ENCODE data around the gene TXLNB. TPM values are rescaled to one million over a fixed set of nuclear protein-coding genes. Genes with fewer than 3 reads are reported as not detected.

TXLNB gene
- total and polyA plus RNA-seq, 2 donors (not counting 1 experiment from before 2014, with no cell fraction given), result 3.4 to 3.6 TPM

GRCh38 chr6:139204978-139205377, 86.8 kb downstream of the TXLNB start:
- H3K4me3 Mint-ChIP-seq, result no peak overlapping the region
- no peaks in the 10 kb centered on the region for H3K79me2 ChIP-seq (ENCODE audit: control insufficient read depth, insufficient read depth, low read length)
- H3K9ac ChIP-seq (ENCODE audit: low read length), result no peak overlapping the region
- CTCF ChIA-PET, result interaction anchor here (0.8 to 1.6 kb wide), 3 partner anchors 14 to 165 kb away, joined by 3 to 7 read pairs (median 6); no protein-coding TSS in a partner anchor
- no peak for TF ChIP-seq EZH2 (IDR thresholded peaks at IDR 0.05; ENCODE audit: borderline replicate concordance, insufficient read depth, low read depth, low read length, poor library complexity, severe bottlenecking)
- TF ChIP-seq CTCF (IDR thresholded peaks at IDR 0.05), result no peak
- H3K27me3 Mint-ChIP-seq, result no peaks in the 10 kb centered on the region
- no peaks in the 10 kb centered on the region for H3K4me1 ChIP-seq (ENCODE audit: control insufficient read depth in 2 of 2, insufficient read depth in 2 of 2, low read length in 2 of 2)
- DNase-seq (no peak), ATAC-seq (ENCODE audit: low read depth) (no peak)
- no peaks in the 10 kb centered on the region for H3K27me3 ChIP-seq (replicated peaks in 1 of 4; ENCODE audit: control extremely low read depth in 1 of 4, control insufficient read depth in 3 of 4, insufficient read depth in 4 of 4, low read length in 3 of 4)
- H3K9me3 ChIP-seq (ENCODE audit: control extremely low read depth in 1 of 3, control insufficient read depth in 2 of 3, insufficient read depth in 1 of 3, low read length in 2 of 3), result peaks cover 0 to 24% (median 16%) of the 10 kb centered on the region in 3 donors
- no peaks in the 10 kb centered on the region for H3K4me1 Mint-ChIP-seq
- no peak overlapping the region for H3K27ac Mint-ChIP-seq
- H3K4me3 ChIP-seq (ENCODE audit: control extremely low read depth in 1 of 5, extremely low read depth in 1 of 5, insufficient read depth in 1 of 5, low read depth in 2 of 5, low read length in 4 of 5), result no peak overlapping the region
- H4K20me1 ChIP-seq (ENCODE audit: control insufficient read depth, insufficient read depth, low read length, poor library complexity, severe bottlenecking), result no peaks in the 10 kb centered on the region
- POLR2A ChIA-PET, result no interaction called here
- peaks cover 11% of the 10 kb centered on the region for H3K9me3 Mint-ChIP-seq (ENCODE audit: insufficient read depth)
- WGBS (ENCODE audit: insufficient coverage), result 100% methylated on average over 1 of the region's 2 CpGs
- H3K27ac ChIP-seq (ENCODE audit: low read length in 2 of 2), result no peak overlapping the region
- H2AFZ ChIP-seq (ENCODE audit: insufficient read depth, low read depth, low read length, poor library complexity, severe bottlenecking), result no peak overlapping the region
- H3K4me2 ChIP-seq (replicated peaks; ENCODE audit: low read depth, low read length, poor library complexity, severe bottlenecking), result no peak overlapping the region
- intact Hi-C loops (cut with micrococcal nuclease), result no loop called here
- H3K36me3 ChIP-seq (replicated peaks in 1 of 2; ENCODE audit: control extremely low read depth in 1 of 2, control insufficient read depth in 1 of 2, extremely low read depth in 1 of 2, insufficient read depth in 2 of 2, low read length in 1 of 2), result no peaks in the 10 kb centered on the region

GRCh38 chr6:139201378-139201777, 90.4 kb downstream of the TXLNB start:
- H3K27ac ChIP-seq (ENCODE audit: low read length in 2 of 2), result no peak overlapping the region
- H4K20me1 ChIP-seq (ENCODE audit: control insufficient read depth, insufficient read depth, low read length, poor library complexity, severe bottlenecking), result no peaks in the 10 kb centered on the region
- no peak overlapping the region for H2AFZ ChIP-seq (ENCODE audit: insufficient read depth, low read depth, low read length, poor library complexity, severe bottlenecking)
- ATAC-seq (ENCODE audit: low read depth), result no peak
- no peaks in the 10 kb centered on the region for H3K36me3 ChIP-seq (replicated peaks in 1 of 2; ENCODE audit: control extremely low read depth in 1 of 2, control insufficient read depth in 1 of 2, extremely low read depth in 1 of 2, insufficient read depth in 2 of 2, low read length in 1 of 2)
- POLR2A ChIA-PET, result no interaction called here
- H3K9ac ChIP-seq (ENCODE audit: low read length), result no peak overlapping the region
- WGBS (ENCODE audit: insufficient coverage), result no CpG with 5 or more reads among the region's 4 CpGs
- intact Hi-C loops (cut with micrococcal nuclease), result no loop called here
- H3K27me3 ChIP-seq (replicated peaks in 1 of 4; ENCODE audit: control extremely low read depth in 1 of 4, control insufficient read depth in 3 of 4, insufficient read depth in 4 of 4, low read length in 3 of 4), result no peaks in the 10 kb centered on the region
- CTCF ChIA-PET, result interaction anchor here (0.7 kb wide), 1 partner anchor 18 kb away, joined by 3 read pairs; no protein-coding TSS in a partner anchor
- TF ChIP-seq EZH2 (IDR thresholded peaks at IDR 0.05; ENCODE audit: borderline replicate concordance, insufficient read depth, low read depth, low read length, poor library complexity, severe bottlenecking), result no peak
- no peak for TF ChIP-seq CTCF (IDR thresholded peaks at IDR 0.05)
- Mint-ChIP-seq H3K4me3 (no peak overlapping the region), H3K27ac (no peak overlapping the region), H3K27me3 (no peaks in the 10 kb centered on the region), H3K4me1 (no peaks in the 10 kb centered on the region), H3K9me3 (ENCODE audit: insufficient read depth) (peaks cover 3% of the 10 kb centered on the region)
- DNase-seq, result no peak
- H3K4me2 ChIP-seq (replicated peaks; ENCODE audit: low read depth, low read length, poor library complexity, severe bottlenecking), result no peak overlapping the region
- no peaks in the 10 kb centered on the region for H3K79me2 ChIP-seq (ENCODE audit: control insufficient read depth, insufficient read depth, low read length)
- no peak overlapping the region for H3K4me3 ChIP-seq (ENCODE audit: control extremely low read depth in 1 of 5, extremely low read depth in 1 of 5, insufficient read depth in 1 of 5, low read depth in 2 of 5, low read length in 4 of 5)
- peaks cover 0 to 17% (median 8%) of the 10 kb centered on the region in 3 donors for H3K9me3 ChIP-seq (ENCODE audit: control extremely low read depth in 1 of 3, control insufficient read depth in 2 of 3, insufficient read depth in 1 of 3, low read length in 2 of 3)
- no peaks in the 10 kb centered on the region for H3K4me1 ChIP-seq (ENCODE audit: control insufficient read depth in 2 of 2, insufficient read depth in 2 of 2, low read length in 2 of 2)

Measured in B cell (primary cell).